Measurements from ENCODE around the gene ATP9B.
"Not testable (repeated sequence)": the region's sequence is repeated elsewhere in the genome, so short reads cannot be mapped to it uniquely, and the experiment has no call there.

The ATP9B gene

GRCh38 chr18:79372991-79373390 lies 303.8 kb downstream of the ATP9B start:
- Histone ChIP-seq H3K4me3 (ENCODE audit: extremely low read depth, insufficient read depth, low read length, poor library complexity, severe bottlenecking) (no peak overlapping the region), H3K4me1 (ENCODE audit: control insufficient read depth, insufficient read depth, low read length, poor library complexity, severe bottlenecking) (no peaks in the 10 kb centered on the region), H3K27ac (ENCODE audit: low read depth, low read length, severe bottlenecking) (no peak overlapping the region), H3K36me3 (ENCODE audit: control insufficient read depth, insufficient read depth, low read length) (no peaks in the 10 kb centered on the region), H3K9me3 (ENCODE audit: control insufficient read depth, low read length) (no peaks in the 10 kb centered on the region)
- WGBS, 2 experiments (ENCODE audit: insufficient coverage in 2 of 2), result 84 to 88% methylated on average over 1 to 2 of the region's 2 CpGs

GRCh38 chr18:79373736-79374135 lies 304.5 kb downstream of the ATP9B start:
- H3K36me3 ChIP-seq (ENCODE audit: control insufficient read depth, insufficient read depth, low read length), result no peaks in the 10 kb centered on the region
- H3K4me3 ChIP-seq (ENCODE audit: extremely low read depth, insufficient read depth, low read length, poor library complexity, severe bottlenecking), result no peak overlapping the region
- WGBS, 2 experiments (ENCODE audit: insufficient coverage in 2 of 2), result 91 to 94% methylated on average over 17 of the region's 17 CpGs

GRCh38 chr18:79374408-79375171 lies 305.4 kb downstream of the ATP9B start:
- Histone ChIP-seq H3K4me1 (ENCODE audit: control insufficient read depth, insufficient read depth, low read length, poor library complexity, severe bottlenecking) (peaks cover 3% of the 10 kb centered on the region), H3K36me3 (ENCODE audit: control insufficient read depth, insufficient read depth, low read length) (no peaks in the 10 kb centered on the region), H3K9me3 (ENCODE audit: control insufficient read depth, low read length) (no peaks in the 10 kb centered on the region), H3K4me3 (ENCODE audit: extremely low read depth, insufficient read depth, low read length, poor library complexity, severe bottlenecking) (no peak overlapping the region), H3K27ac (ENCODE audit: low read depth, low read length, severe bottlenecking) (no peak overlapping the region)
- WGBS, 2 experiments (ENCODE audit: insufficient coverage in 2 of 2), result 94 to 97% methylated on average over 18 to 20 of the region's 32 CpGs

More at GRCh38 chr18:79373736-79374135, 304.5 kb downstream of the ATP9B start:
- peaks cover 3% of the 10 kb centered on the region for H3K4me1 ChIP-seq (ENCODE audit: control insufficient read depth, insufficient read depth, low read length, poor library complexity, severe bottlenecking)
- H3K27ac ChIP-seq (ENCODE audit: low read depth, low read length, severe bottlenecking), result no peak overlapping the region
- H3K9me3 ChIP-seq (ENCODE audit: control insufficient read depth, low read length), result no peaks in the 10 kb centered on the region

GRCh38 chr18:79375441-79376154 lies 306.4 kb downstream of the ATP9B start:
- no peaks in the 10 kb centered on the region for H3K36me3 ChIP-seq (ENCODE audit: control insufficient read depth, insufficient read depth, low read length)
- H3K4me3 ChIP-seq (ENCODE audit: extremely low read depth, insufficient read depth, low read length, poor library complexity, severe bottlenecking), result no peak overlapping the region
- WGBS, 2 experiments (ENCODE audit: insufficient coverage in 2 of 2), result 87 to 90% methylated on average over 5 to 7 of the region's 10 CpGs
- H3K27ac ChIP-seq (ENCODE audit: low read depth, low read length, severe bottlenecking), result no peak overlapping the region
- H3K9me3 ChIP-seq (ENCODE audit: control insufficient read depth, low read length), result no peaks in the 10 kb centered on the region
- H3K4me1 ChIP-seq (ENCODE audit: control insufficient read depth, insufficient read depth, low read length, poor library complexity, severe bottlenecking), result peaks cover 3% of the 10 kb centered on the region

GRCh38 chr18:79376661-79377060 lies 307.5 kb downstream of the ATP9B start:
- H3K4me1 ChIP-seq (ENCODE audit: control insufficient read depth, insufficient read depth, low read length, poor library complexity, severe bottlenecking); H3K4me3 ChIP-seq (ENCODE audit: extremely low read depth, insufficient read depth, low read length, poor library complexity, severe bottlenecking); H3K36me3 ChIP-seq (ENCODE audit: control insufficient read depth, insufficient read depth, low read length); H3K27ac ChIP-seq (ENCODE audit: low read depth, low read length, severe bottlenecking); H3K9me3 ChIP-seq (ENCODE audit: control insufficient read depth, low read length): not testable (repeated sequence)
- 86 to 96% methylated on average over 7 to 9 of the region's 12 CpGs for WGBS, 2 experiments (ENCODE audit: insufficient coverage in 2 of 2)

DNA sequence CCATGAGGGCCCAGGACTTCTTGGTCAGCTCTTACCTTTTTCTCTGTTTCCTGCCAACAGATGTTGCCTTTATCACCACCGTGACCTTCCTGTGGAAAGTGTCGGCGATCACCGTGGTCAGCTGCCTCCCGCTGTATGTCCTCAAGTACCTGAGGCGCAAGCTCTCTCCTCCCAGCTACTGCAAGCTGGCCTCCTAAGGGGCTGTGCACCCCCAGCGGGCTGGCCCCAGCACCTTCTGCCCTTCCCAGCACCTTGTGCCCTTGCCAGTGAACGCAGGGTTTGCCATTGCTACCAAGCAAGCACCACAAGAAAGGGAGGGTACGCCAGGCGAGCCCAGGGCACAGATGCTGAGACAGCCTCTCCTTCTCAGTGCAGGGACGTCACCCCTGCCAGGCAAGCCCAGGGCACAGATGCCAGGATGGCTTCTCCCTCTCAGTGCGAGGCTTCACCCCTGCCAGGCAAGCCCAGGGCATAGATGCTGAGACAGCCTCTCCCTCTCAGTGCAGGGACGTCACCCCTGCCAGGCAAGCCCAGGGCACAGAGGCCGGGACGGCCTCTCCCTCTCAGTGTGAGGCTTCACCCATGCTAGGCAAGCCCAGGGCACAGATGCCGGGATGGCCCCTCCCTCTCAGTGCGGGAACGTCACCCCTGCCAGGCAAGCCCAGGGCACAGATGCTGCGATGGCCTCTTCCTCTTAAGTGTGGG lies 308.1 kb downstream of the ATP9B start:
- WGBS, 2 experiments (ENCODE audit: insufficient coverage in 2 of 2), result 94 to 95% methylated on average over 14 to 17 of the region's 19 CpGs
- H3K4me1 ChIP-seq (ENCODE audit: control insufficient read depth, insufficient read depth, low read length, poor library complexity, severe bottlenecking), result peaks cover 3% of the 10 kb centered on the region
- no peak overlapping the region for H3K4me3 ChIP-seq (ENCODE audit: extremely low read depth, insufficient read depth, low read length, poor library complexity, severe bottlenecking)
- H3K36me3 ChIP-seq (ENCODE audit: control insufficient read depth, insufficient read depth, low read length), result no peaks in the 10 kb centered on the region
- H3K9me3 ChIP-seq (ENCODE audit: control insufficient read depth, low read length), result no peaks in the 10 kb centered on the region
- H3K27ac ChIP-seq (ENCODE audit: low read depth, low read length, severe bottlenecking), result no peak overlapping the region

DNA sequence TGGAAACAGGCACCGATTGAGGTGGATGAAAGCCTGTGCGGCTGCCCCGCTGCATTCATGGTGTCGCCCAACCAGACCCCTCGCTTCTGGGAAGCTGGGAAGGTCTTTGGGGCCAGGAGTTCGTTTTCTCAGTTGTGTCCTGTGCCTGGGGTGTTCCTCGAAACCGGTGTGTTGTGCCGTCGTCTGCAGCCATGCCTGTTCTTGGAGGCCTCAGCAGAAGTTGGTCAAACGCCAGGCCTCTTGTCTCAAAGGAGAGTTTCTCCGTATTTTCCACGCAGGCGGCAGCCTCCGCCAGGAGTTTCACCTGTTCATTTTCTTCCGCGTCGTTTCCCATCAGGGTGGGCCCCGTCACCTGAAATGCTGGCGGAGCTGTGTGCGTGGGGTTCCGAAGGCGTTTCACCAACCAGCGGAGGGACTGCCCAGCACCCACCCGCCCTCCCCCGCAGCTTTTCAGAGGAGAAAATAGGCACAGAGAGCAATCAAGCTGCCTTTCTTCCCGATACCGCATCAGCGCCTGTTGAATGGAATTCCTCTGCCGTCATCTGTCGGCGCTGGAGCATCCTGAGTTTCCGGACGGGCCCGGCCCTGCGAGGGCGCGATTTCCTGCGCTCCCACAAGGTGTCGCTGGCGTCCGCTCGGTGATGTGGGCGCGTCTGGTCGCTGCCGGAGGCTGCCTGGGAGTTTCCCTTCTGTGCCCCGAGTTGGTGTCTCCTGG lies 309.5 kb downstream of the ATP9B start:
- H3K4me1 ChIP-seq (ENCODE audit: control insufficient read depth, insufficient read depth, low read length, poor library complexity, severe bottlenecking), result peaks cover 3% of the 10 kb centered on the region
- H3K4me3 ChIP-seq (ENCODE audit: extremely low read depth, insufficient read depth, low read length, poor library complexity, severe bottlenecking), result no peak overlapping the region
- no peaks in the 10 kb centered on the region for H3K36me3 ChIP-seq (ENCODE audit: control insufficient read depth, insufficient read depth, low read length)
- no peaks in the 10 kb centered on the region for H3K9me3 ChIP-seq (ENCODE audit: control insufficient read depth, low read length)
- WGBS, 2 experiments (ENCODE audit: insufficient coverage in 2 of 2), result 45% methylated on average over 48 of the region's 48 CpGs
- peak overlapping the region; percentile 13 for H3K27ac ChIP-seq (ENCODE audit: low read depth, low read length, severe bottlenecking)

DNA sequence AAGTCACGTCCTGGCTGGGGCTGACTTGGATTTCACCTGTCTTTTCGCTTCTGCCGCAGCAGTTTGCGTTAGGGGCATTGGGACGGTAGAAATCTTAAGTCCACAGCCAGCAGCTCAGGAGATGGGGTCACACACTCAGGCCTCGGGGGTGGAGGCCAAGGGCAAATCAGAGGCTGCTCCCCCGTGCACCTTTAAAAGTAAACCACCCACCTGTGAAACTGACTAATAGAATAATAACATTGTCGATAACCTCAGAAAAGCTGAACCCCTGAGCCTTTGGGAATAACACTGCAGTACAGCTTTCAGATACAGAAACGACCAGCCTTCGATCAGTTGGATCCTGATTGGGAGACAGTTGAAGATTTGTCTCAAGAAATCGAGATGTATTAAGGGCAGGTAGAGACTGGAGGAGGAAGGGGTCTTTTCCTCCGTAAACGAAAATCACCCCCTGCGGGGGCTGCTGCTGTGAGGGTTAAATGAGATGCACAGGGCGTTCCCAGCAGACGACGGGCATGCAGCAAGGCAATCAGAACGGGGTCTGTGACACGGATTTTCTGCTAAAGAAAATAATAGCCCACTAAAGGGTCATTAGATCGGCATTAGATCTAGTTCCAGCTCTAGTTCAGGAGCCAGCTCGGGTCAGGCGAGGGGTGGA lies 310.2 kb downstream of the ATP9B start:
- Histone ChIP-seq H3K4me1 (ENCODE audit: control insufficient read depth, insufficient read depth, low read length, poor library complexity, severe bottlenecking) (peaks cover 3% of the 10 kb centered on the region), H3K36me3 (ENCODE audit: control insufficient read depth, insufficient read depth, low read length) (no peaks in the 10 kb centered on the region), H3K9me3 (ENCODE audit: control insufficient read depth, low read length) (no peaks in the 10 kb centered on the region), H3K4me3 (ENCODE audit: extremely low read depth, insufficient read depth, low read length, poor library complexity, severe bottlenecking) (no peak overlapping the region), H3K27ac (ENCODE audit: low read depth, low read length, severe bottlenecking) (no peak overlapping the region)
- WGBS, 2 experiments (ENCODE audit: insufficient coverage in 2 of 2), result 64 to 69% methylated on average over 17 to 19 of the region's 22 CpGs

- H3K9me3 ChIP-seq (ENCODE audit: control insufficient read depth, low read length), result no peaks in the 10 kb centered on the region
- peaks cover 3% of the 10 kb centered on the region for H3K4me1 ChIP-seq (ENCODE audit: control insufficient read depth, insufficient read depth, low read length, poor library complexity, severe bottlenecking)
- no peak overlapping the region for H3K4me3 ChIP-seq (ENCODE audit: extremely low read depth, insufficient read depth, low read length, poor library complexity, severe bottlenecking)
- WGBS, 2 experiments (ENCODE audit: insufficient coverage in 2 of 2), result 92 to 94% methylated on average over 38 of the region's 40 CpGs
- H3K27ac ChIP-seq (ENCODE audit: low read depth, low read length, severe bottlenecking), result no peak overlapping the region
- H3K36me3 ChIP-seq (ENCODE audit: control insufficient read depth, insufficient read depth, low read length), result no peaks in the 10 kb centered on the region
Measured at GRCh38 chr18:79379931-79380815, 311.0 kb downstream of the ATP9B start.

Measured in mesodermal cell (in vitro differentiated cells).